ENCODE data around the gene LARGE2.
"Not testable (repeated sequence)": the region's sequence is repeated elsewhere in the genome, so short reads cannot be mapped to it uniquely, and the experiment has no call there.

LARGE2 gene

GRCh38 chr11:45896422-45896984, 26.0 kb upstream of the LARGE2 start:
- peak in 1 of 2 experiments; percentile 24 for DNase-seq

- no peak for DNase-seq
Observed at GRCh38 chr11:45897556-45897955, 24.9 kb upstream of the LARGE2 start.

GRCh38 chr11:45899086-45899447, 23.4 kb upstream of the LARGE2 start:
- DNase-seq: no peak

DNA sequence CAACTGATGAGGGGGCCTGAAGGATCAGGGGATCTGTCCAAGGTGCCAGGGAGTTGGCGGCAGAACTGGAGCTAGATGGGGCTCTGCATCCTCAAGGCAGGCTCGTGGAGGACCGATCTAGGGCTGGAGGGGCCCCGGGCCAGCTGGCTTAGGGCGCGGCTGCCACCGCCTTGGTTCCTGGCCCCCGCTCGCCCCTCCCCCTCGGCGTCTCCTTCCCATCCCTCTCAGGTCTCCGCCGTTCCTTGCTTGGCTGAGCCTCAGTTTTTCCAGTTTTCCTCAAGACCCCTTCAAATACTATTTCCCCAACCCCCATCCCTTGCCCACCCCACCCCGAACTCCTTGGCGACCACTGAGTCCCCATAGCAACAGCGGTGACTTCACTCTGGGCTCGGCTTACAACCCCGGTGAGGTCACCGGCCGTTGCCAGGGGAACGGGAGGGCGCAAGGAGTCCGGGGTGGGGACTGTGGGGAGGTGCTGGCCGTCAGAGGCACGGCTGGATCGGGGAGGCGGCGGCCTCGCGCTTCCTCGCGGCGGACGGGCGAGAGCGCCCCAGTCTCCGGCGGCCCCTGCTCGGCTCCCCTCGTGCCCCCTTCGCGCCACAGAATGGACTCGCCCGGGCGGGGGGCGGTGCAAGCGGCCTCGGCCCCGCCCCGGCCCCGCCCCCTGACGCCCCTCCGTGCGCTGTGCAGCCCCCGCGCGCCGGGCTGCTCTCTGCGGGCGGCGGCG, 22.8 kb upstream of the LARGE2 start:
- DNase-seq: peak; percentile 83 to 90

DNA sequence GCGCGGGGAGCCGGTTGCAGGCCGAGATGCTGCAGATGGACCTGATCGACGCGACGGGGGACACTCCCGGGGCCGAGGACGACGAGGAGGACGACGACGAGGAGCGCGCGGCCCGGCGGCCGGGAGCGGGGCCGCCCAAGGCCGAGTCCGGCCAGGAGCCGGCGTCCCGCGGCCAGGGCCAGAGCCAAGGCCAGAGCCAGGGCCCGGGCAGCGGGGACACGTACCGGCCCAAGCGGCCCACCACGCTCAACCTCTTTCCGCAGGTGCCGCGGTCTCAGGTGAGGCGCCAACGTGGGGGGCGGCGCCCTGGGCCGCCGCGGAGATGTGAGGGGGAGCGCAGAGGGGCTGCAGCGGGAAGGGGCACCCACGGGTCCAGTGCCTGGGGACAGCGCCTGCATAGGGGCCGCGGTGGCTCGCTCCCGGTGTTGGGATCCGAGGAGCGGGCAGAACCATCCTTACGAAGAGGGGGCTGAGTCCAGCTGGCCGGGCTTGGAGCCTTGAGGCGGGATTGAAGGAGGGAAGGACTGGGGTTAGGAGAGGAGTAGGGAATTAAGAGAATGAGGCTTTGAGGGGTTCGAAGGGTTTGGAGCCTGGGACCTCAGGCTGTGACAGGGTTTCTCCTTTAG, 22.2 kb upstream of the LARGE2 start:
- not testable (repeated sequence) for DNase-seq

- peak in 1 of 2 experiments; percentile 57 for DNase-seq
Observed at GRCh38 chr11:45900916-45901617, 21.4 kb upstream of the LARGE2 start.

DNA sequence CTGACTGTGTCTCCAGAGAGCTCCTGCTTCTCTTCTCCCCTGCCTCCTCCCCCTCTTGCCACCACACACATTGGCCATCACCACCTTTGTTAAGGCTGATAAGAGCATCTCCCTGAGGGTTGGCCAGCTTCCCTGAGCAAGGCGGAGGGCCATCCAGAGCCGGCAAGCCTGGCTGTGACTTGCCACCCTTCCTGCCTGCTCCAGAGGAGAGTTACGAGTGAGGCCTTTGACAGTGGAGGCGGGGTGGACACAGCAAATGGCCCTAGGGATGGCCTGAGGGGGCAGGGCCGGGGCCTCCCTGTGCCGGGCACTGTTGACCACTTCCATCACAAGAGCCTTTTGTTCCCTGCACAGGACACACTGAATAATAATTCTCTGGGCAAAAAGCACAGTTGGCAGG, 20.8 kb upstream of the LARGE2 start:
- DNase-seq: no peak

GRCh38 chr11:45902452-45903380, 19.7 kb upstream of the LARGE2 start:
- DNase-seq: no peak

DNA sequence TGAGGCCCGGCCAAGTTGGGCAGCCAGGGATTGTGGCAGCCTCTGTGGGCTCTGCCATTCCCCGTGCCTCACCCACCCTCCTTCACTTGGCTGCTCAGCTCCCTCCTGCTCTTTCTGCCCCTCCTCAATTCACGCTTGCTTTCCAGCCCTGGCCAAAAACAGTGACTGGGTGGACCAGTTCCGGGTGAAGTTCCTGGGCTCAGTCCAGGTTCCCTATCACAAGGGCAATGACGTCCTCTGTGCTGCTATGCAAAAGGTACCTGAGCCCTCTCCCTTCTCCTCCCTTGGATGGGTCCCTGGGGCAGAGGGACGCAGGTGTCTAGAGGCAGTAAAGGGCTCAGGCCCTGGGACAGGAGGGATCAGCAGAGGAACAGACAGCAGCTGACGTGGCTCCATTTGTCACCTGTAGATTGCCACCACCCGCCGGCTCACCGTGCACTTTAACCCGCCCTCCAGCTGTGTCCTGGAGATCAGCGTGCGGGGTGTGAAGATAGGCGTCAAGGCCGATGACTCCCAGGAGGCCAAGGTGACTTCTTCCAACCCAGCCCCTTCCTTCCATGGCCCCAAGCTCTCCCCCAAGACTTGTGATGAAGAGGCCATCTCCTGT, 18.0 kb upstream of the LARGE2 start:
- no peak for DNase-seq

- DNase-seq: no peak
Observed at GRCh38 chr11:45905095-45905494, 17.4 kb upstream of the LARGE2 start.

GRCh38 chr11:45905576-45905975, 16.9 kb upstream of the LARGE2 start:
- DNase-seq: not testable (repeated sequence)

DNA sequence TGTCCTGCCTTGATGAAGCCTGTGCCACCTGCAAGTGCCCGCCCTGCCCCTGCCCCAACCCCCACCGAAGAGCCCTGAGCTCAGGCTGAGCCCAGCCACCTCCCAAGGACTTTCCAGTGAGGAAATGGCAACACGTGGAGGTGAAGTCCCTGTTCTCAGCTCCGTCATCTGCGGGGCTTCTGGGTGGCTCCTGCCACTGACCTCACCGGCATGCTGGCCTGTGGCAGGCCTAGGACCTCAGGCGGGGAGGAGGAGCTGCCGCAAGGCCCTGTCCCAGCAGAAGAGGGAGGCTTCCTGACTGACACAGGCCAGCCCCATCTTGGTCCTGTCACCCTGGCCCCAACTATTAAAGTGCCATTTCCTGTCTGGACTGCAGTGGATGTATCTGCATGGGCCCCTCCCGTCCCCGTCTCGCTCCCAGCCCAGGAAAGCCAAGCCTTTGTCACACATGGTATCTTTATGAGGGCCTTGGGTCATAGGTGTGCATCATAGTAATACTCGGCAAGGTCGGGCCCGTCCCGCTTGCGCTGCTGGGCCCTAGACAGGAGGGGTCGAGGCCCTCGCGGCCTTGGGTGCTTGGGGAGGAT, 16.3 kb upstream of the LARGE2 start:
- no peak for DNase-seq

DNA sequence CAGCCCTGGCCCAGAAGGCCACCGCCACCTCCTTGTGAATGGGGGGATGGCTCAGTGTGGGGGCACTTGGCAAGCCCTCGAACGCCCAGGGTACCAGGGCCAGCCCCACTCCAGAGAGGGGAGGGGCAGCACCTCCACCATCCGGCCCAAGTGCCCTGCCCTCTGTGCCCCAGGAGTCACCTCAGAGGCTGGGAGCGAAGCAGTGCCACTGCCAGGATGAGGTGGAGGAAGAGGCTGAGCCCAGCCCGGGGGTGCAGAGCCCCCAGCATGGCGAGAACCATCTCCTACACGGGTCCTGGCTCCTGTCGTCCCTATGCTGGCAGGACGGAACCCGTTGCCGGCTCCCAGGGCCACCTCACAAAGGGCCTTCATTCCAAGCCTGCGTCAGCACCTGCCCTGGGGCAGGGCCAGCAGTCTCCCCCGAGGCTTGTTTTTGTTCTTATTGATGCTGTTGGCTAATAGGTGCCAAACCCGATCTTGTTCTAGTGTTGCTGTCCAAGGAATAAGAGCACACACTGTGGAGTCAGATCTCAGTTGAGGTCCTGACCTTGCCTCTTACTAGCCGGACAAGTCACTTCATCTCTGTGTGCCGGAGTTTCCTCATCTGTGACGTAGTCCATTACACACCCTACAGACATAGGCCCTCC, 15.4 kb upstream of the LARGE2 start, which contains the start of gene FREY1:
TSS of gene FREY1 (minus strand) at position 307 of the 647 bp plus-strand sequence. CDS start at position 281, 26 bp downstream.
- DNase-seq: no peak

- DNase-seq: no peak
Observed at GRCh38 chr11:45907911-45908370, 14.5 kb upstream of the LARGE2 start.

DNA sequence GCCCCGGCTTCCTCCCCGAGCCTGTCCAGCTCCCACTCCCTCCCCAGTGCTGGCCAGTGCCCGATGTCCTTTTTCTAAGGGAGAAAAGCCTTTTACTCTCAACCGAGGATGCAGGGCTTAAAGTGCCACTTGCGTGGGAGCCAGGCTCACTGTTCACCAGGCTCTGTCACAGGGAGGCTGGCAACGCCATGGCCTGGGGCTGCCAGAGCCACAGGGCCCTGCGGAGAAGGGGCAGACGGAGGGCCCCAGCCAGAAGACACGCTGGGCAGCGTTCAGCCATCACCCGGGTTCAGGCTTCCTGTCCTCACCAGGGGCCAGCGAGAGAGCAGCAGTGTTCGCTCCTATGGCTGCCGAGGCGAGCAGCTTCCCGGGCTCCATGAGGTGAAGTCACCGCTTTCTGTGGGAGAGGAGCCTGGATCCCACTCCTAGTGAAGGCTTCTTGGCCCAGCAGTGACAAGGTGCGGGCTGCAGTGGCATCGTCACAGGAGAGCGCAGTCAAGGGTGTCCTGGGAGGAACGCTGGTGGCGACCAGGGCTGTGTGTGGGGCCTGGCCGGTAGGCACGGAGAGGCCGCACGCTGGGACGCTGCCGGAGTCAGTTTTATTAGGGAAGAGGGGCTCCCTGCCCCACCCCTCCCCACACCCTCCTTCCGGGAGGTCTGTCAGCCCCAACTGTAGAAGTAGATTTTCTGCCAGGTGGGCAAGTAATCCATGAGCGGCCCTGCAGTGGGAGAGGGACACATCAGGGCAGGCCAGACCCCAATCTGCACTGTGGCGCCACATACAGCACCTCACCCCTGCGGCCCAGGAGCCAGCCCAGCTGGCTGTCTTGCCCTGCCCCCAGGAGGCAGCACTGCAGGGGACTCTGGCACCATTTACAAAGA, 12.6 kb upstream of the LARGE2 start:
- no peak for DNase-seq

GRCh38 chr11:45910623-45911022, 11.8 kb upstream of the LARGE2 start:
- no peak for DNase-seq

DNA sequence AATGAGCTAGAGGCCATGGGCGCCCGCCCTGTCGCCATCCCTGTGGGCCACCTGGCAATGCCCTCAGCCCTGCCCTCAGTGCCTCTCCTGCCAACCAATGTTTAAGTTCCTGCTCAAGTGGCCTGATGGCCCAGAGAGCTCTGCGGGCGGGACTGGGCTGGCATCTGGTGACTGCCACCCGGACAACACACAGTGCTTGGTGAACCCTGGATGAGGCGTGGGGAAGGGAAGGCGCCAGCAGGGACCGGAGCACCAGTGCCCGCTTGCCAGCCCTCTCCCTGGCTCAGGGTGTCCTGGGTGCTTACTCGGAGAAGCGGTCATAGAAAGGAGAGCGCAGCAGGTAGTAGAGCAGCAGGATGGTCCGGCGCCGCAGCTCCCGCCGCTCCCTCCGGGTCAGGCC, 8.9 kb upstream of the LARGE2 start:
- no peak for DNase-seq

GRCh38 chr11:45913942-45914635, 8.4 kb upstream of the LARGE2 start:
- no peak for DNase-seq

- DNase-seq: no peak
Observed at GRCh38 chr11:45915446-45915845, 7.0 kb upstream of the LARGE2 start.
